NCI-H345 treated with DMSO at 0.1 percent for 48 hours (cell line): ENCODE data around the gene DIP2B.

Experiments
- DNase-seq: peaks from one replicate; lab custom pipeline; 2025; ENCODE audit not compliant: unreplicated experiment; lab: John Stamatoyannopoulos, UW

DIP2B gene

DNA sequence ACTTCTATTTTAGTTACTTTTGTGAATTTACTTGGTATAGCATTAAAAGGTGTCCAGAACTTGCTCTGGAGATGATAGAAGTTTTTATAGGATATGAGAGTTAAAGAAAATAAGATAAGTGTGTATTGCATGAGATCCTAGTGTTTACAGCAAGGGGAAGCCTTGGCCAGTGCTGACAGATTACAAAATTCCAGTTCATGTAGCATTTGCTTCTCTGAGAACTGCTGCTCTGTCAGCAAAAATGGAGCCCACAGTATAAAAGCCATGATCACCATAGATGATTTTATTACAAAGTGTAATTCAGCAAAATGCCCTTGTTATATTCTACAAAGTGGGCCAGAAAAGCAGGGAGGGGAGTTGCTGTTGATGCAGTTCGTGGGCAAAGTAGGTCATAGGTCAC, 219.1 kb downstream of the DIP2B start:
- no peak for DNase-seq

DNA sequence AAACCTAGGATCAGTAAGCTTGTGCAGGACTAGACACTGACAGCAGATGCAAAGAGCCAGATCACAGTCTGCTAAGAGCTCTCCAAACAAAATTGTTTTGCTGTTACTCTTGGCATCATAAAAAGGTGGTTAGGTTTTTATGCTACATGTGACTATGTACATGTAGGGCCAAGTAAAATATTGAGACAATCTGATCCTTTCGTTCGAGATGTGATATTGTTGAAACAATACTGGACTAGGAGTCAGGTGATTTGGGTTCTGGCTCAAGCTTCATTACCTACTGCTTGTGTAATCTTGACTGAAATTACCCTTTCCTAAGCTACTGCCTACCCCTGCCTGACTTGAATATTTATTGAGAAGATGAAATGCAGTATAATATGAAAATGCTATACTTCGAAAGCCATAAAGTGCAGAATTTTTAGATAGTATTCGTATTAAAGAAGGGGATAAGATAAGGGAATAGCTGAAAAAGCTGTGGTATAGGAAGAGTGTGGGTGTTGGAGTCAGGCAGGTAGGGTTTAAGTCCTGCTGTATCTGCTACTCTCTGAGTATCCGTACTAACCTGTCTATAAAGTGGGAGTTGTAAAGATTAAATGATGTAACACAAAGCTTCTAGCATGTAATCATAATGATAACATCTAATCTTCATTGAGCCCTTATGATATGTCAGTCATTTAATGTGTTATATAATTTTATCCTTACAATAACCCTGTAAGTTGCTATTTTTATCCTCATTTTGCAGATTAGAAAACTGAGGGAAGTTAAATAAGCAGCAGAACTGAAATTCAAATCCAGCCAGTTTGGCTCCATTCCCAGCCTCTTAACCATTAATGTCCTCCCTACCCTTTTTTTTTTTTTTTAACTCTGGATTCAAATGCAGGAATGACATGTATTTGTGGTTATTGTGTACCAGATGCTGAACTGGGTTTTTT, 220.5 kb downstream of the DIP2B start:
- no peak for DNase-seq

- no peak for DNase-seq
Observed at GRCh38 chr12:50727466-50727865, 222.7 kb downstream of the DIP2B start.

DNA sequence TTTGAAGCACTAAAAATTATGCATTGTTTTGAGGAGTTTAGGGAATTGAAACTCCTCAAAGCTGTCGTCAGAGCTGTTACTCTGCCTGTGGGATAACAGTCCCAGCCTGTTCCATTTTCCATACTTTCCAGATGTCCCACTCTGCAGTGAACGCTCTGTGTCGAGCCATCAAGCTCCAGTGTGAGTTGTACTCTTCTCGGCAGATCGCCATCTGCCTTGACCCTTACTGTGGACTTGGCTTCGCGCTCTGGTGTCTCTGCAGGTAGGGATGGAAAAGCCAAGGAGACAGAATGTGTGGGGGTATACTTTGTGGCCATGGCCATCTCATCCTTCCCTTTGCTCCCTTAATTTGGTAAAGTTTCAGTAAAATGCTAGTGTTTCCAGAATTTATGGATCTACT, 223.6 kb downstream of the DIP2B start:
- DNase-seq = no peak

- DNase-seq = no peak
Observed at GRCh38 chr12:50728841-50729240, 224.1 kb downstream of the DIP2B start.

GRCh38 chr12:50732591-50732990, 227.8 kb downstream of the DIP2B start:
- no peak for DNase-seq

GRCh38 chr12:50733706-50734105, 228.9 kb downstream of the DIP2B start:
- DNase-seq = no peak

DNA sequence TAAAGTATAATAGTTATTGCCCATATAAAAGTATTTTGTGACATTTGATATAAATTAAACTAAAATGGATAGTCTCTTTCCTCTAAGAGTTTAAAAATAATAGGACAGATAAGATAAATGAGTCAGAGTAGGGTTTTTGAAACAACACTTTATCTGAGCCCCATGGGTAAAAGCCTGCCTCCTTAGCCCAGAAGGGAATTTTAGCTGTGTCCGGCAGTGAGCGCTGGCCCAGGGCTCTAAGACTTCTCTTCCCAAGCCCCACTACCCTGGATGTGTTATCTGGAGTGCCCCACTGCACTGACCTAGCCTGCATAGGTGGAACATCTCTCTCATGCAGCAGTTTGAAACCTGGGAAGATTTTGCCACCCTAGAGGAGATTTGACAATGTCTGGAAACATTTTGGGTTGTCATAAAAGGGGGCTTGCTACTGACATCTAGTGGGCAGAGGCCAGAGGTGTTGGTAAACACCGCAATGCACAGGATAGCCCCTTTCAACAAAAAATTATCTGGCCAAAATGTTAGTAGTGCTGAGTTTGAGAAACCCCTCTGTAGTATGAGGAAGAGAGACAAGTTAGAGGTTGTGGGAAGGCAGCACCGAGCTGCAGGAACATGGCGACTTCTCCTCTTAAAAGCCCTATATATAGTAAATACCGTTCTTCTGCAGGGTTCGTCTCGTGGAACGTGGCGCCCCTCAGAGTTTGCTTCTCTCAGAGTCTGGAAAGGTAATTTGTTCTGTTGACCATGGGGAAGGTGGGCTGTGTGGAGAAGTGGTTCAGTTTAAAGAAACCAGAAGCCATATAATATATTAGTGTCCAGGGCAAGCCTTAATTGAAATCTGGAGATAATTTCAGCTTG, 229.9 kb downstream of the DIP2B start:
- no peak for DNase-seq

- DNase-seq = no peak
Observed at GRCh38 chr12:50739611-50740010, 234.8 kb downstream of the DIP2B start.

- no peak for DNase-seq
Observed at GRCh38 chr12:50740307-50740706, 235.5 kb downstream of the DIP2B start.

- no peak for DNase-seq
Observed at GRCh38 chr12:50742776-50743175, 238.0 kb downstream of the DIP2B start.

DNA sequence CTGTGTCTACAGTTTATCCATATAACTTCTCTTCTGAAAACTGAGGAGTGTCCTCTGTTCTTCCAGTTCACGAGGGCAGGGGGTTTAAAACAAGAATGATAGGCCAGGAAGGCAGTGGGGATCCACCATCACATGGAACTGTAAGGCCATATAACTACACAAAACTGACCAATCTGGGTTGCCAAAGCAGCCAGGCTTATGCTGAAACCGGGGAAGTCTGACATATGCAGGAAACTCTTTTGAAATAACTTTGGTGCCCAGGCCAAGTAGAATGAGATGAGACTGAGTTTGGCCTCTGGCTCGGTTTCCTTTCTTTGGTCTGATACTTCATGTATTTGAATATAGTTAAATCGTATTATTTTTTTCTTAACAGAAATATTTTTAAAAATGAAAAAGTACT, 241.1 kb downstream of the DIP2B start:
- no peak for DNase-seq

- DNase-seq = no peak
Observed at GRCh38 chr12:50746431-50746830, 241.6 kb downstream of the DIP2B start.

DNA sequence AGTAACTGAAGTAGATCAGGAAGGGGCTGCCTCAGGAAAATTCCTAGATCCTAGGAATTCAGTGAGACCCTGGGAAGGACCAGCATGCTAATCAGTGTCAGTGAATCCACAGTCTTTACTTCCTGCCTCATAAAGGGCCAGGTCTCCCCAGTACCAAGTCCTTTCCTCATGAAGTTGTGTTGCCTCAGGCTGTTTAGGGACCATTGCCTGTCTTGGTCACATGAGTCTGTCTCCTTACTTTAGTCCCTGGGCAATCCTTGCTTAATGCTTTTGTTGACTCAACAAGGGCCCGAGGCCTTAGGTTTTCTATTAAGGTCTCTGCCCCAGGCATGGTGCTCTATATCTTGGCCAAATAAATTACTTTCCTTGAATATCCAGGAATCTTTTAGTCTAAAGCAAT, 243.0 kb downstream of the DIP2B start:
- no peak for DNase-seq

DNA sequence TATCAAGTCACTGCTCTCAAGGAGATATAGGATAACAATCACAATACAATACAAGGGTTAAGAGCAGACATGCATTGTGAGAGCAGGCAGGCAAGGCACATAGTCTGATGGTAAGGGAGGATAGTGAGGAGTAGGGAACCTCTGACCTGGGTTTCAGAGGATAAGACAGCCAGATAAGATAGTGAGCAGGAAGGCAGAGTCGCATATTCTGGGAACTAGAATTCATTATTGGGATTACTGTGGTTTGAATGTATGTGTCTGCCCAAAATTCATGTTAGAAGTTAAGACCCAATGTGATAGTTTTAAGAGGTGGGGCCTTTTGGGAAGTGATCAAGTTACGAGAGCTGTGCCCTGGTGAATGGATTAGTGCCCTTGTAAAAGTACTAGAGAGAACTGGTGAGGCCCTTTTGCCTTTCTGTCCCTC, 244.7 kb downstream of the DIP2B start:
- DNase-seq = no peak

DNA sequence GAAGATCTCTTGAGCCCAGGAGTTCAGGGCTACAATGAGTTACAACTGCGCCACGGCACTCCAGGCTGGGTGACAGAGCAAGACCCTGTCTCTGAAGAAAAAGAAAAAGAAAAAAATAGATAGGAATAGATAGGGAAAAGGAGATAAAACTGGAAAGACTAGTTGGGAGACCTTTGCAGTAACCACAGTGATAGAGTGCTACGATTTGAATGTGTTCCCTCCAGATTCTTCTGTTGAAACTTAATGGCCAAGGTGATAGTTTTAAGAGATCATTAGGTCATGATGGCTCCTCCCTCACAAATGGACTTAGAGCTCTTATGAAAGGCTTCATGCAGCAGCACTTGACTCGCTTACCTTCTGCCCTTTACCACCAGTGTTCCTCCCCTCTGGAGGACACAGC, 245.6 kb downstream of the DIP2B start:
- DNase-seq = no peak

- no peak for DNase-seq
Observed at GRCh38 chr12:50751948-50752721, 247.3 kb downstream of the DIP2B start.

- no peak for DNase-seq
Observed at GRCh38 chr12:50753232-50753769, 248.5 kb downstream of the DIP2B start.

DNA sequence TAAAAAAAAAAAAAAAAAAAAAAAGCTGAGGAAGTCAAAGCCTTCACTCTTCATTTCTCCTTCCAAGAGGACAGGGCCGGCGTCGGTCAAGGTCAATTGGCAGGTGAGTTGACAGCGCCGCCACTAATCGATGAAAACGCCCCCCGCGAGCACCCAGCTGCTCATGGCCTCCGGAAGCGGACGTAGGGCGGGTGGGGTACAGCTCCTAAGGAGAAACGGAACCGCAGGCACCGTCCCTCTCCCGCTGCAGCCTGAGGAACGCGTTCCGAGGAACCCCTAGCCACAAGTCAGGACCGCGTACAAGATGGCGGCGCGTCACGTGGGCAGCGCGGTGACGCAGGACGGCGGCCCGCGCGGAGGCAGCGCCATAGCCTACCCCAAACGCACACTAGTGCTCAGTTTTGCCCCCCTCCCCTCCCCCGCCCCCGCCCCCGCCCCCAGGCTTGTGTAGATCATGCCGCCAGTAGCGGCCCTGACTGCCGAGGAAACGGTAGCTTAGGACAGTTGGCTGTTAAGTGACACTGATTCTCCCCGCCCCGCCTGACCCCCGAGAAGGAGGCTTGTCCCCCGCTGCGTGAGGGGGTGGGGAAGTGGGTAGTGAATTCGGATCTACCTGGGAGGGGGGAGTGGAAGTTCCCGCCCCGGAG, 259.0 kb downstream of the DIP2B start, which contains the start of gene ATF1:
Gene ATF1, plus strand, starts transcription at position 463 of the 647 bp plus-strand sequence. CDS start 16,045 bp downstream, outside the sequence.
- DNase-seq = no peak
